ENCODE results near the gene AKAP17A. TPM values are rescaled to one million over a fixed set of nuclear protein-coding genes. Genes with fewer than 3 reads are reported as not detected.

Gene AKAP17A
- total and polyA plus RNA-seq, 9 of the 15 experiments (the other 6 are each of a cell fraction or from before 2014, with no cell fraction given) = 1.2 to 29.5 (median 8.2) TPM

- TF ChIP-seq MED1 (CRISPR knock-in tag; IDR thresholded peaks at IDR 0.05; ENCODE audit: borderline replicate concordance) = no peak
These were observed 10.3 kb downstream of the AKAP17A start (continued) for GRCh38 chrX:1601768-1602085.

- CTCF ChIA-PET (ENCODE audit: low intra/inter-chr PET ratio) = no interaction called here
- Histone ChIP-seq H2AFZ (ENCODE audit: low read depth, low read length) (no peak overlapping the region), H3K27me3 (ENCODE audit: control insufficient read depth in 2 of 2, insufficient read depth in 2 of 2, low read length in 2 of 2) (no peaks in the 10 kb centered on the region), H3K36me3 (ENCODE audit: control insufficient read depth, insufficient read depth, low read length) (peaks cover 51% of the 10 kb centered on the region; the same call in 2 of the 3 replicates), H3K9ac (ENCODE audit: insufficient read depth in 1 of 2, low read depth in 2 of 2, low read length in 2 of 2) (no peak overlapping the region), H3K4me2 (ENCODE audit: insufficient read depth, low read length) (no peak overlapping the region), H3K9me1 (ENCODE audit: control insufficient read depth, insufficient read depth, low read length) (no peaks in the 10 kb centered on the region), H3K79me2 (ENCODE audit: control insufficient read depth, insufficient read depth, low read length) (no peaks in the 10 kb centered on the region; the same call in 2 of the 3 replicates), H3K4me1 (replicated peaks in 1 of 2; ENCODE audit: control insufficient read depth in 2 of 2, insufficient read depth in 2 of 2, low read length in 2 of 2) (no peaks in the 10 kb centered on the region), H3K27ac (ENCODE audit: extremely low read depth, low read depth, low read length) (no peak overlapping the region), H4K20me1 (replicated peaks; ENCODE audit: control insufficient read depth, insufficient read depth, low read length) (no peaks in the 10 kb centered on the region), H3K9me3 (replicated peaks; ENCODE audit: control insufficient read depth, insufficient read depth, low read depth, low read length) (no peaks in the 10 kb centered on the region), H3K4me3 (no peak overlapping the region)
- POLR2A ChIA-PET = no interaction called here
- no peak for TF ChIP-seq E2F3 (CRISPR knock-in tag; IDR thresholded peaks at IDR 0.05)
- no peak for TF ChIP-seq ZNF146 (CRISPR knock-in tag; IDR thresholded peaks at IDR 0.05; ENCODE audit: unreplicated experiment)
- TF ChIP-seq MED1 (CRISPR knock-in tag; IDR thresholded peaks at IDR 0.05; ENCODE audit: borderline replicate concordance) = no peak
- TF ChIP-seq ZNF507 (tag; conservative IDR thresholded peaks at IDR 0.05) = peak; percentile 78
- no peak for TF ChIP-seq MITF (IDR thresholded peaks at IDR 0.05)
- TF ChIP-seq MAZ (CRISPR knock-in tag; conservative IDR thresholded peaks at IDR 0.05 in 1 of 2, IDR thresholded peaks at IDR 0.05 in 1 of 2) = no peak
- in situ Hi-C loops (cut with MboI) = no loop called here
- intact Hi-C loops (cut with micrococcal nuclease) = no loop called here
- no TSS peak for BruUV-seq (replicated peaks)
- ATAC-seq = no peak
- no peak for FAIRE-seq
- WGBS (ENCODE audit: insufficient coverage, low coverage, missing lambda C conversion rate) = 90% methylated on average over 12 of the region's 12 CpGs
- DNase-seq (ENCODE audit: extremely low read depth in 1 of 4, low spot score in 3 of 4) = no peak
These were observed 10.9 kb downstream of the AKAP17A start for GRCh38 chrX:1602299-1602698.
